ENCODE results near the gene GCKR. TPM values are rescaled to one million over a fixed set of nuclear protein-coding genes. Genes with fewer than 3 reads are reported as not detected.
A peak's percentile ranks its signal among the peaks of the same experiment; 100 is the strongest.

The GCKR gene
- total and polyA plus RNA-seq, 2 of the 13 experiments (the other 11 are each of a cell fraction or from before 2014, with no cell fraction given): 15.2 to 48.3 TPM

DNA sequence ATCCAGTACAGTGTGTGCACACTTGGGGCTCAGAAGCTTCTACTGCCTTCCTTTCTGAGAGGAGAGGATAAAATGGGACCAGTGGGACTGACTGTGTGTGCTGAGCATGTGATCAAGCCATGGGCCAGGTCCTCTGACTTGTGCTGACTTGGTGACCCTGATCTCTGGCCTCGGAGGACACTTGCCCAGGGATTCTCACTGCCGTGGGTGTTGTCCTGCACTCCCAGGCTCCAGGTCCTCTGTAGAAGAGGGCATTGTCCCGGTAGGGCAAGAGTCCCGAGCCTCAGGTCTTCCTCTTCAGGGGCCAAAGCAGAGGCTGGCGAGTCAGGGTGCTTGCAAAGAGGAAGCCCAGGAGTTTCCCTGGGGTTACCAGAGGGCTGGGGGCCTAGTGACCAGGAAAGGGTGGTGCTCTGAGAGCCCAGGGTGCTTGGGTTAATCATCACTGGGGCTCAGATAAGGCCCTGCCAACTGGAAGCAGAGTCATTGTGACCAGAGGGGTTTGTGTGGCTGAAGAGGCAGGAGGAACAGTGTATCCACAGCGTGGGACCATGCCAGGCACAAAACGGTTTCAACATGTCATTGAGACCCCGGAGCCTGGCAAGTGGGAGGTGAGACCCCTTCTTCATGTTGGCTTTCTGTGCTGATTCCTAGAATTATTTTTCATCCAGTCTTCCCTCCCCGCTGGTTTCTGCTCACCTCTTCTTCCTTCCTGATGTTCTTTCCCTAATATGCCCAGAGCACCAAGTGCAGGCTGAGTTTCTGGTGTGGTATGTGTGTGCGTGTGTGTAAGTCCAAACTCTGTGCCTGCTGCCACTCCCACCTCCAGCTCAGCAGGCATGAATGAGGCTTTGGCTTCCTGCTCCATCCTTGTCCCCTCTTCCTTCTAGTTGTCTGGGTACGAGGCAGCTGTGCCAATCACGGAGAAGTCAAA, at the start of gene GCKR (continued):
- TF ChIP-seq AFF4 (CRISPR knock-in tag; IDR thresholded peaks at IDR 0.05): no peak
- TF ChIP-seq ZNF816 (CRISPR knock-in tag; IDR thresholded peaks at IDR 0.05; ENCODE audit: borderline replicate concordance): peak; percentile 94; the same call in 1 of the 2 replicates
- peak; percentile 91; the same call in 1 of the 2 replicates for TF ChIP-seq ZNF567 (CRISPR knock-in tag; IDR thresholded peaks at IDR 0.05; ENCODE audit: borderline replicate concordance)
- peak; percentile 22; the same call in 1 of the 2 replicates for TF ChIP-seq MXD4 (CRISPR knock-in tag; IDR thresholded peaks at IDR 0.05)
- peak; percentile 62; the same call in 1 of the 2 replicates for TF ChIP-seq ZNF839 (CRISPR knock-in tag; IDR thresholded peaks at IDR 0.05; ENCODE audit: borderline replicate concordance)
- peak; percentile 88 for TF ChIP-seq GFI1 (CRISPR knock-in tag; IDR thresholded peaks at IDR 0.05; ENCODE audit: borderline replicate concordance)
- TF ChIP-seq ZBTB7A (CRISPR knock-in tag; IDR thresholded peaks at IDR 0.05): no peak
- no peak for TF ChIP-seq ZNF720 (CRISPR knock-in tag; IDR thresholded peaks at IDR 0.05)
- TF ChIP-seq GATAD1 (CRISPR knock-in tag; IDR thresholded peaks at IDR 0.05): peak; percentile 60; the same call in 1 of the 2 replicates
- no peak for TF ChIP-seq ZFP36L2 (CRISPR knock-in tag; IDR thresholded peaks at IDR 0.05)
- no peak for TF ChIP-seq ZNF17 (CRISPR knock-in tag; IDR thresholded peaks at IDR 0.05)
- TF ChIP-seq, protein P1, sequence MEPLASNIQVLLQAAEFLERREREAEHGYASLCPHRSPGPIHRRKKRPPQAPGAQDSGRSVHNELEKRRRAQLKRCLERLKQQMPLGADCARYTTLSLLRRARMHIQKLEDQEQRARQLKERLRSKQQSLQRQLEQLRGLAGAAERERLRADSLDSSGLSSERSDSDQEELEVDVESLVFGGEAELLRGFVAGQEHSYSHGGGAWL (CRISPR knock-in tag; IDR thresholded peaks at IDR 0.05): peak; percentile 38; the same call in 1 of the 2 replicates
- TF ChIP-seq PCBP2 (optimal IDR thresholded peaks at IDR 0.05; ENCODE audit: low read depth, low read length, poor library complexity, severe bottlenecking): no peak
- TF ChIP-seq HOXA3 (CRISPR knock-in tag; IDR thresholded peaks at IDR 0.05): peak; percentile 86
- no peak for TF ChIP-seq ZNF563 (CRISPR knock-in tag; IDR thresholded peaks at IDR 0.05)
- TF ChIP-seq FLYWCH1 (CRISPR knock-in tag; IDR thresholded peaks at IDR 0.05): no peak
- no peak; the same call in 1 of the 2 replicates for TF ChIP-seq NCOR1 (IDR thresholded peaks at IDR 0.05; ENCODE audit: borderline replicate concordance, low read length)

All from HepG2 (cell line).